Kidney capillary endothelial cell (primary cell): Measurements from ENCODE around the gene KIF5B.
A peak's percentile ranks its signal among the peaks of the same experiment; 100 is the strongest.
"Not testable (repeated sequence)": the region's sequence is repeated elsewhere in the genome, so short reads cannot be mapped to it uniquely, and the experiment has no call there.

Experiments used
- DNase-seq: peaks from one replicate; pipeline ENCODE4 v3.0.0-alpha.2; 2018; ENCODE audit warnings: low spot score

KIF5B gene

GRCh38 chr10:32056136-32057035 lies at the start of gene KIF5B:
TSS of gene KIF5B (minus strand) at chr10:32056425. CDS start at chr10:32055973, 452 bp downstream.
- peak; percentile 90 for DNase-seq

GRCh38 chr10:32105782-32106382 lies 49.7 kb upstream of the KIF5B start:
- no peak for DNase-seq

GRCh38 chr10:32104622-32105509 lies 48.6 kb upstream of the KIF5B start:
- DNase-seq, result no peak

GRCh38 chr10:32104181-32104580 lies 48.0 kb upstream of the KIF5B start:
- no peak for DNase-seq

- no peak for DNase-seq
These were observed 47.5 kb upstream of the KIF5B start for GRCh38 chr10:32103721-32104120.

GRCh38 chr10:32098566-32099259 lies 42.5 kb upstream of the KIF5B start:
- not testable (repeated sequence) for DNase-seq

GRCh38 chr10:32095116-32095733 lies 39.0 kb upstream of the KIF5B start:
- no peak for DNase-seq

- DNase-seq, result no peak
These were observed 37.4 kb upstream of the KIF5B start for GRCh38 chr10:32093650-32094049.

GRCh38 chr10:32091046-32091445 lies 34.8 kb upstream of the KIF5B start:
- no peak for DNase-seq

GRCh38 chr10:32084185-32084851 lies 28.1 kb upstream of the KIF5B start:
- DNase-seq, result no peak

- DNase-seq, result no peak
These were observed 21.8 kb upstream of the KIF5B start for GRCh38 chr10:32077896-32078485.

GRCh38 chr10:32073659-32074058 lies 17.4 kb upstream of the KIF5B start:
- DNase-seq, result no peak

- no peak for DNase-seq
These were observed 16.9 kb upstream of the KIF5B start for GRCh38 chr10:32073128-32073527.

GRCh38 chr10:32072025-32072800 lies 16.0 kb upstream of the KIF5B start:
- DNase-seq, result no peak

GRCh38 chr10:32070645-32071044 lies 14.4 kb upstream of the KIF5B start:
- DNase-seq, result no peak

- DNase-seq, result no peak
These were observed 12.3 kb upstream of the KIF5B start for GRCh38 chr10:32068569-32068968.

- not testable (repeated sequence) for DNase-seq
These were observed 11.7 kb upstream of the KIF5B start for GRCh38 chr10:32067931-32068330.

- no peak for DNase-seq
These were observed 9.6 kb upstream of the KIF5B start for GRCh38 chr10:32065856-32066255.

GRCh38 chr10:32061440-32061839 lies 5.2 kb upstream of the KIF5B start:
- DNase-seq, result no peak

- no peak for DNase-seq
These were observed 4.1 kb upstream of the KIF5B start for GRCh38 chr10:32060347-32060746.
